Stimulated activated CD8-positive, alpha-beta memory T cell treated with anti-CD3 and anti-CD28 coated beads, Interleukin-4, amount 100 ng/mL, for 4 hours (primary cell): ENCODE measurements around the gene ETFB.

Experiments
- DNase-seq, 2 donors: peaks; one replicate each; pipeline ENCODE4 v3.0.0-alpha.2; 2020; ENCODE audit warnings: low read depth in 2 of 2, low spot score in 1 of 2

ETFB gene

GRCh38 chr19:51352783-51353360 is 13.3 kb downstream of the ETFB start:
- no peak for DNase-seq

GRCh38 chr19:51351266-51351990 is 14.8 kb downstream of the ETFB start:
- DNase-seq = no peak

- DNase-seq = no peak
Measured at GRCh38 chr19:51347209-51347928, 18.8 kb downstream of the ETFB start.

- no peak for DNase-seq
Measured at GRCh38 chr19:51346742-51347141, 19.4 kb downstream of the ETFB start.

GRCh38 chr19:51345076-51345620 is 21.0 kb downstream of the ETFB start:
- DNase-seq = no peak

- DNase-seq = no peak
Measured at GRCh38 chr19:51342631-51343569, 23.3 kb downstream of the ETFB start.

GRCh38 chr19:51341976-51342580 is 24.1 kb downstream of the ETFB start, which contains the start of gene VSIG10L:
Gene VSIG10L, minus strand, starts transcription at chr19:51342139. Its CDS starts 15 bp downstream, at chr19:51342124.
- DNase-seq = no peak

- no peak for DNase-seq
Measured at GRCh38 chr19:51341066-51341465, 25.1 kb downstream of the ETFB start.

GRCh38 chr19:51339687-51340656 is 26.2 kb downstream of the ETFB start:
- DNase-seq = peak; percentile 86 to 91

- no peak for DNase-seq
Measured at GRCh38 chr19:51339313-51339686, 26.9 kb downstream of the ETFB start.

- DNase-seq = peak; percentile 73 to 76
Measured at GRCh38 chr19:51338563-51339312, 27.4 kb downstream of the ETFB start.

GRCh38 chr19:51337861-51338562 is 28.2 kb downstream of the ETFB start:
- no peak for DNase-seq

GRCh38 chr19:51337141-51337860 is 28.9 kb downstream of the ETFB start:
- no peak for DNase-seq

- no peak for DNase-seq
Measured at GRCh38 chr19:51333836-51334460, 32.2 kb downstream of the ETFB start.

GRCh38 chr19:51331716-51332115 is 34.5 kb downstream of the ETFB start:
- DNase-seq = no peak

- no peak for DNase-seq
Measured at GRCh38 chr19:51331193-51331592, 35.0 kb downstream of the ETFB start.

GRCh38 chr19:51330366-51330765 is 35.8 kb downstream of the ETFB start:
- no peak for DNase-seq
